GM19455 (cell line): ENCODE measurements around the gene IZUMO4.
A peak's percentile ranks its signal among the peaks of the same experiment; 100 is the strongest.

Source experiments
- ATAC-seq: cut with Tn5 transposase; IDR thresholded peaks from one replicate; pipeline ENCODE4 v1.9.1; 2021; ENCODE audit not compliant: unreplicated experiment

IZUMO4 gene, protein sequence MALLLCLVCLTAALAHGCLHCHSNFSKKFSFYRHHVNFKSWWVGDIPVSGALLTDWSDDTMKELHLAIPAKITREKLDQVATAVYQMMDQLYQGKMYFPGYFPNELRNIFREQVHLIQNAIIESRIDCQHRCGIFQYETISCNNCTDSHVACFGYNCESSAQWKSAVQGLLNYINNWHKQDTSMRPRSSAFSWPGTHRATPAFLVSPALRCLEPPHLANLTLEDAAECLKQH

DNA sequence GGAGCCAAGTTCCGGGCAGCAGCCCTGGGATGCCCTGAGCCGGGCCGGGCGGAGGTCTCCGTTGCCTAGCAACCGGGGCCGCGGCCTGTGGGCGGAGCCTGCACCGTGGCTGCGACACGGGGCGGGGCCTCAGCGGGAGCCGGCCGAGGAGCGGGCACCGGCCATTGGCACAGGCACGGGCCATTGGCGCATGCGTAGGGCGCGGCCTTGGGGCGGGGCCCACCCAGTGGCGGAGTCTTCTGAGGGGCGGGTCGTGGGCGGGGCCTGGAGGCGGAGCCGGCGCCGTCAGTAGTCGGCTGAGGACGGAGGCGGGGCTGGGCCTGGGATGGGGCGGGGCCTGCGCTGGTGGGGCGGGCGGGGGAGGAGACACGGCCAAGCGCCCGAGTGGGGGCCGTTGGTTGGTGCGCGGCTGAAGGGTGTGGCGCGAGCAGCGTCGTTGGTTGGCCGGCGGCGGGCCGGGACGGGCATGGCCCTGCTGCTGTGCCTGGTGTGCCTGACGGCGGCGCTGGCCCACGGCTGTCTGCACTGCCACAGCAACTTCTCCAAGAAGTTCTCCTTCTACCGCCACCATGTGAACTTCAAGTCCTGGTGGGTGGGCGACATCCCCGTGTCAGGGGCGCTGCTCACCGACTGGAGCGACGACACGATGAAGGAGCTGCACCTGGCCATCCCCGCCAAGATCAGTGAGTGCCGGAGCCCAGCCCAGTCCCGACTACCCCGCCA is at the start of gene IZUMO4:
TSS of gene IZUMO4 (plus strand) at position 436 of the 723 bp plus-strand sequence. CDS start at position 467, 31 bp downstream.
- peak; percentile 47 for ATAC-seq

DNA sequence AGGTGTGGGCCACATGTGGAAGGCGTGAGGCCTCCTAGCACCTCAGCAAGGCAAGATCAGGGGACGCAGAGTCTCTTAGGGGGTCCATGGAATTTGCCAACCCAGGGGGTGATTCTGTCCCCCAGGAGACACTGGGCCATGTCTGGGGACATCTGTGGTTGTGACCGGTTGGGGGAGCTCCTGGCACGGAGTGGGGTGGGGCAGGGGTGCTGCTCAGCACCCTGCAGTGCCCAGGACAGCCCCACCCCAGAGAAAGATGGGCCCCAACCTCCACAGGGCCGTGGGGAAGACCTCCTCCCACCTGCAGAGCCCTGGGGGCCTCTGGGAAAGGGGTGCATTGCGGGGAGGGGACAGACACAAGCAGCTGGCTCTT is 49.7 kb upstream of the IZUMO4 start:
- ATAC-seq: no peak

DNA sequence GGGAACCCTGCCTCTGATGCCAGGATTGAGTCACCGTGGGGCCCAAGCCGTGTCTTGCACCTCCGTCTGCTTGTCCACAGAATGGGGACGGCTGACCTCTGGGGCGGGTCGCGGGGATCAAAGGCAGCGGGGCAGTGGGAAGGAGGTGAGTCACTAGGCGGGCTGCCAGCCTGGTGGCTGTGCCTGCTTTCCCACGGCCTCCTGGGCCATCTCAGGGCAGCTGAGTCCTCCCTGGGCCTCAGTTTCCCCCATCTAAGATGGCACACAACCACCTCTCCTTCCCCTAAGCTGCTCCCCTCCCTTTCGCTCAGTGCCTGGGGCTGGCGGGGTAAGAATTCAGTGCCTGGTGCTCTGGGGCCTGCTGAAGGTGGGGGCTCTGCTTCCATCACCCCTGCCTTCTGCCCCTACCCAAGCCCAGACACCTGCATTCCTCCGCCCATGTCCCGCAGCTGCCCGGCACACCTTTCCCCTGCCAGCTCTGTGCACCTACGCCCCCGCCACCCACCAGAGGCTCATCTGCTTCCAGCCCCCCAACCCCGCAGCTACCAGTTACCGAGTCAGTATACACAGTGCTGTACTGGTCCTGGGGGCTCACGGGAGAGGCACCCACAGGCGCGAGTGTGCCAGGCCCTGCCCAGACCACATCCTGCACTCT is 49.1 kb upstream of the IZUMO4 start:
- no peak for ATAC-seq

- no peak for ATAC-seq
Measured at GRCh38 chr19:2048104-2048958, 48.4 kb upstream of the IZUMO4 start.

- ATAC-seq: no peak
Measured at GRCh38 chr19:2048959-2049740, 47.6 kb upstream of the IZUMO4 start.

GRCh38 chr19:2049741-2050348 is 46.9 kb upstream of the IZUMO4 start:
- ATAC-seq: peak; percentile 2

- ATAC-seq: peak; percentile 7
Measured at GRCh38 chr19:2050349-2050990, 46.2 kb upstream of the IZUMO4 start.

DNA sequence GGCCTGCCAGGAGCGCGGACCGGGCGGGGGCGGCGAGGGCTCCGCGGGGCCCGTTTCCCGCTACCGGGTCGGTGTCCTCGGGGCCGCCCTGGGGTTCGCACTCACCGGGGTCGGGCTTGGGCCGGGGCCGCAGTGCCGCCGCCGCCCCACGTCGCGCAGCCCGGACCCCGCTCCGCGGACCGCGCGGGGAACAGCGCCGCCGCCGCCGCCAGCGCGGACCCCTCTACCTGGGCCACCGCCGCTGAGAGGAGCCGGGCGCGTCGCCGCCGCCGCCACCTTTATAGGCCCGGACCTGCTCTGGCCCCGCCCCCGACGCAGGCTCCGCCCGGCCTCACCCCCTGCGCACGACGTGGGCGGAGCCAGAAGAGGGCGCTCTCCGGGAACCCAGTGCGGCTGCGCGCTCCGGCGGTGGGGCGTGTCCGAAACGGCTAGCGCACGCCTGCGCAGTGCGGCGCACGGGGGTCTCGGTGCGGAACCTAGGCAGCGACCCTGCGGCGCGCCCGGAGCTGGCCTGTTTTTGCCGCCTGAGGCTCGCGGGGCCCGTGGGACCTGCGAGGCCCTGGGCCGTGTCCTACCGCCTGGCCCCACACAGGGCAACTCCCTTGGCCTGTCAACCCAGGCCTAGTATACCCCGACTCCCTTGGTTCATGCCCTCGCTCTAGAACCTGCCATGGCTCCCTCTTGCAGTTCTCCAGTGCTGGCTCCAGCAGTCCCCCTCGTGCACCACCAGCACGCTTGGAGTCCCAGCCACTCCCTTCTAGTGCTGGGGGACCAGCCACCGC is 45.5 kb upstream of the IZUMO4 start, which contains the start of gene MKNK2:
TSS of gene MKNK2 (minus strand) at position 254 of the 782 bp plus-strand sequence. CDS start 393 bp downstream, outside the sequence.
- ATAC-seq: peak; percentile 35

DNA sequence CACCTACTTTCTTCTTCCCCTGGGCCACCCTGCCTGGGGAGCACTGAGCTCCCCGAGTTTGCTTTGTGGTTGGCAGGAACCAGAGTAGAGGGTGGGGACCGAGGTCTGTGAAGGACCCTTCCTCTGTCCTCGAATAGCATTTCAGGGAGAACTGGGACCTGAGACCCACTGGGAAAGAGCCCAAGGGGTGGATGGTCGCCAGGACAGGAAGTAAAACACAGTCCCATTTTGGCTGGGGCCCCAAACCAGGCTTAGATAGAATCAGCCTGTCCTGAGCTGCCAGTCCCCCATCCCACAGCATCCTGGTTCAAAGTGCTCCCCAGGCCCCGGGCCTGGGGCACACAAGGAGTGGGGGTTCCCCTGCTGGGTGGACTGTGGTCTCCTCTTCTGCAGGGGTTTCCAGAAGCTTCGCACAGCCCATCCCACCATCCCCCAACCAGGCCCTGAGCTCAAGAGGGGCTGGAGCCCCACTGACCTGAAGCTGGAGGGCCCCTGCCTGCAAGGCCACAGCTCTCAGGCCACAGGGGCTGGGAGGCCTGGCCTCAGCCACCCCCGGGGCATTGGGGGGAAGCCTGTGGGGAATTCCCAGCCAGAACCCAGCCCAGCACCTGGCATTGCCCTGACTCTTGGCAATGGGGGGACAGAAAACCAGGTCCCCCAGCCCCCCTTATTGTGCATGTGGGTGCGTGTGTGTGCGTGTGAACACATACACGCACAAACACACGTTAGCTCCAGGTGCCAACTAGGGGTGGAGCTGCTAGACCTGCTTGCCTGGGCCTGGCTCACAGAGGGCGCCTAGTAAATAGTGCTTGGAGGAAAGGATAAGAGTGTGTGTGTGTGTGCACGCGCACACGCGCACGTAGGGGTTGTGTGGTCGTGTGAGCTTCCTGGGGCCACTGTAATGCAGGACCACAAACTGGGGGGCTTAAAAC is 44.7 kb upstream of the IZUMO4 start:
- ATAC-seq: peak; percentile 0

DNA sequence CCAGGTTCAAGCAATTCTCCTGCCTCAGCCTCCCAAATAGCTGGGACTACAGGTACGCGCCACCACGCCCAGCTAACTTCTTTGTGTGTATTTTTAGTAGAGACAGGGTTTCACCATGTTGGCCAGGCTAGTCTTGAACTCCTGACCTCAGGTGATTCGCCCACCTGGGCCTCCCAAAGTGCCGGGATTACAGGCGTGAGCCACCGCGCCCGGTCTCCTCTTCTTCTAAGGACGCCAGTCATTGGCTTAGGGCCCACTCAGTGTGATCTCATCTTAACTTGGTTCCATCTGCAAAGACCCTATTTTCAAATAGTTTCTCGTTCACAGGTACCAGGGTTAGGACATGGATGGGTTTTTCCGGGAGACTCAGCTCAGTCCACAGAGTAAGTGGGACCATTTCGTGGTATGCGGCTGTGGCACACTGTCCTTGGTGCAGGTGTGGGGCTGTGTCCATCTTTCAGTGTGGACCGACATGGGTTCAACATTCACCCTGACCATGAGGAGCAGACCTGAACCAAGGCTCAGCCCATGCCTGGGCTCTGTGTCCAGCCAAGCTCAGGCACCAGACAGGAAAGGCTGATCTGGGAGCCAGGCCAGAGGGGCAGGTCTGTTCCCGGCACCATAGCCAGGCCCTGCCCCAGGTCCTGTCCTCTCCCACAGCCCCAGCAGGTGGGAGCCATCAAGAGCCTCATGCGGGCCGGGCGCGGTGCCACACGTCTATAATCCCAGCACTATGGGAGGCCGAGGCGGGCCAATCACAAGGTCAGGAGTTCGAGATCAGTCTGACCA is 42.9 kb upstream of the IZUMO4 start:
- no peak for ATAC-seq

GRCh38 chr19:2054763-2055162 is 42.0 kb upstream of the IZUMO4 start:
- no peak for ATAC-seq

GRCh38 chr19:2055931-2056836 is 40.5 kb upstream of the IZUMO4 start:
- no peak for ATAC-seq

DNA sequence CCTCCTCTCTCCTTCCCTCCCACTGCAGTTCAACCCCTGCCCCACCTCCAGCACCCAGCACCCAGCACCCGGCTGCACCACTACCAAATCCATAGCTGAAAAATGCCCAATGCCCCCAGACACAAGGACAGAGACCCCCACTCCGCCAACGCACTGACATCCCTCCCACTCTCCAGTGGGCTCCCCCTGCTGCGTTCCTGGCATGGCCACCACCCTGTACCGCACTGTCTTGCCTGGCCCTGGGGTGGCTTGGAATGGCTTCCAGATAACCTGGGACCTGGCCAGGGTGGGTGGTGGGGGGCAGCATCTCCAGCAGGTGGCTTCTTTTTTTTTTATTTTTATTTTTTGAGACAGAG is 39.9 kb upstream of the IZUMO4 start:
- no peak for ATAC-seq

DNA sequence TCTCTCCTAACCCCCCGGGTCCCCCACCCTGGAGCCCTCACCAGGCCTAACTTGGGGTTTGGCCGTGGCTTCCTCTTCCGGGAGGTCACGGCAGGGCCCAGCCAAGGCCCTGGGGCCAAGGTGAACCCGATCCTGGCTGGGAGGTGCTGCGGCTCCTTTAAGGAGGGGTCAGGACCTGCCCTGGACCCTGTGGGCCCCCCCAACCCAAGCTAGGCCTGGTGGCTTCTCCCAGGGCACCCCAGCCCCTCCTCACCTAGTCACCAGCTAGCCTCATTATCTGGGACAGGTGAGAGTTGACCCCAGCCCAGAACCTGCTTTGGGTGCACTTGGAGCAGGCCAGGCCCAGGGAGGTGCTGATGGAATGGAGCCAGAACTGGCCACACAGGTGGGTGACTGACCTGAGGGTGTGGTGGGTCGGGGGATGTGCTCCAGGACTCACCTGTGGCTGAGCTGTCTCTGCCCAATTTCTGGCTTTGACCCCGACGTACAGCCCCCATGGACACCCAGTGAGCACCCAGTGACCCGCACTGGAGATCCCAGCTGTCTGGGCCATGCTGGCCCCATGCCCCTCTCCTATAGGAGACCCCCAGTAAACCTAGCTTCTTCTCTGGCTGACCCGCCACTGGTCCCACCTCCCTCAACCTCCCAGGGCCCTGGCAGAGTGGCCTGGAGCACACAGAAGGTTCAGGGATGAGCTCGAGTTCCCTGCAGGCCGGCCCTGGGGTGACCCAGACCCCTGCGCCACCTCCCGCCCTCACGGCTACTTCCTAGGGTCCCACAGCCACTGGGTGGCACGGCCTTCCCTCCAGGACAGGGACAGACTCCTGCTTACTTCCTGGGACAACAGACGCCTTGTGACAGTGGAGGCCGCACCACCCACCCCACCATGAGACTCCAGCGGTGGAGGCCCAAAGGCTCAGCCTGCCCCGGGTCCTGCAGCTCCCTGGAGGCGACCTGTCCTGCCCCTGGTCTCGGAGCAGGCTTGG is 38.9 kb upstream of the IZUMO4 start:
- ATAC-seq: no peak
